Erythroblast (primary cell): Measurements from ENCODE around the gene LTC4S.

ENCODE experiments used
- GATA1 ChIP-seq: IDR thresholded peaks from 2 replicates; pipeline ENCODE4 v1.6.1; 2011; ENCODE audit warnings: low read depth, mild to moderate bottlenecking, control low read depth, low read length, moderate library complexity
- POLR2A ChIP-seq: IDR thresholded peaks from 2 replicates; pipeline ENCODE4 v1.6.1; 2011; ENCODE audit warnings: mild to moderate bottlenecking, low read length

- TF ChIP-seq POLR2A (no peak), GATA1 (no peak)
Measured at GRCh38 chr5:179801304-179802206, 7.8 kb downstream of the LTC4S start.
